Spleen (tissue), 7 donors: ENCODE measurements around the gene QSOX1.

Experiments
- POLR2A ChIP-seq, 3 donors: fragments of 450-650 bp; IDR thresholded peaks; one replicate each; pipeline ENCODE4 v1.5.1; 2017; ENCODE audit warnings: antibody characterized with exemption in 3 of 3, mild to moderate bottlenecking in 1 of 3
- POLR2AphosphoS5 ChIP-seq, 3 donors: sonication (generic); formaldehyde crosslinking; IDR thresholded peaks; one replicate each; pipeline ENCODE4 v1.5.1; 2017; ENCODE audit warnings: antibody characterized with exemption in 3 of 3
- TF ChIP-seq, protein P1 (sequence below), 11 experiments: fragments of 200-600 bp in 7 of 11; fragments of 450-650 bp in 4 of 11; sonication (generic) in 4 of 11; IDR thresholded peaks in 8 of 11; conservative IDR thresholded peaks in 3 of 11; 1 replicate in 7 of 11; 2 replicates in 4 of 11; pipeline versions ENCODE4 v1.4.0 to v1.8.0; 2016 to 2021; ENCODE audit warnings: antibody characterized with exemption in 11 of 11, inconsistent platforms in 4 of 11, mild to moderate bottlenecking in 1 of 11
- donor health status: DM: no; HTN: no; CAD: no; lungs with moderate emphysema.
- donor health status: DM: no; HTN: no; CAD: no.
- donor health status: DM: no; HTN: no; CAD: no.

DNA sequence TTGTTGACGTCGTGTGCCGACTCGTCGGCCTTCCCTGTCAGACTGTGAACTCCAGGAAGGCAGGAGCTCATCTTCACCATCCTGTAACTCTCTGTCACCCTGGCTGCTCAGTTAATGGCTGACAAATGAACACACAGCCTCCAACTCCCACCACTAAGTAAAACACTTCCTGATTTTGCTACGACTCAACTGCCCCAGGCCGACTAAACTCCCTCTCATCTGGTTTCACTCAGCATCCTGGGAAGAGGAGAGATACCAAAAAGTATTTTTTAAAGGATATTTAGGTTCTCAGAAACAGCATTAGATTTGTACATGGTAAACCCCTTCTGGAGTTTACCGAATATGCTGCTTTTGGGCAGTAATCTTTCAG, 57.2 kb downstream of the QSOX1 start:
- TF ChIP-seq, protein P1, sequence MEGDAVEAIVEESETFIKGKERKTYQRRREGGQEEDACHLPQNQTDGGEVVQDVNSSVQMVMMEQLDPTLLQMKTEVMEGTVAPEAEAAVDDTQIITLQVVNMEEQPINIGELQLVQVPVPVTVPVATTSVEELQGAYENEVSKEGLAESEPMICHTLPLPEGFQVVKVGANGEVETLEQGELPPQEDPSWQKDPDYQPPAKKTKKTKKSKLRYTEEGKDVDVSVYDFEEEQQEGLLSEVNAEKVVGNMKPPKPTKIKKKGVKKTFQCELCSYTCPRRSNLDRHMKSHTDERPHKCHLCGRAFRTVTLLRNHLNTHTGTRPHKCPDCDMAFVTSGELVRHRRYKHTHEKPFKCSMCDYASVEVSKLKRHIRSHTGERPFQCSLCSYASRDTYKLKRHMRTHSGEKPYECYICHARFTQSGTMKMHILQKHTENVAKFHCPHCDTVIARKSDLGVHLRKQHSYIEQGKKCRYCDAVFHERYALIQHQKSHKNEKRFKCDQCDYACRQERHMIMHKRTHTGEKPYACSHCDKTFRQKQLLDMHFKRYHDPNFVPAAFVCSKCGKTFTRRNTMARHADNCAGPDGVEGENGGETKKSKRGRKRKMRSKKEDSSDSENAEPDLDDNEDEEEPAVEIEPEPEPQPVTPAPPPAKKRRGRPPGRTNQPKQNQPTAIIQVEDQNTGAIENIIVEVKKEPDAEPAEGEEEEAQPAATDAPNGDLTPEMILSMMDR (IDR thresholded peaks at IDR 0.05 in 8 of 11, conservative IDR thresholded peaks at IDR 0.05 in 3 of 11): no peak
- no peak for TF ChIP-seq POLR2AphosphoS5 (IDR thresholded peaks at IDR 0.05)
- TF ChIP-seq POLR2A (IDR thresholded peaks at IDR 0.05): no peak
